GM19099 (cell line): ENCODE data around the gene RIBC1.

ENCODE experiments used
- POLR2A ChIP-seq: IDR thresholded peaks from 3 replicates; pipeline ENCODE4 v1.6.1; 2011; ENCODE audit warnings: low read depth; ENCODE audit not compliant: insufficient read length; ENCODE audit errors: extremely low read depth

Gene RIBC1

GRCh38 chrX:53422086-53422860, 400 bp upstream of the RIBC1 start, which contains the start of gene SMC1A:
TSS of gene SMC1A (minus strand) at chrX:53422654. CDS start at chrX:53422600, 54 bp downstream.
- peak; percentile 75 for TF ChIP-seq POLR2A

- no peak for TF ChIP-seq POLR2A
These were observed 7.1 kb downstream of the RIBC1 start for GRCh38 chrX:53429755-53430154.

- no peak for TF ChIP-seq POLR2A
These were observed 7.6 kb downstream of the RIBC1 start for GRCh38 chrX:53430231-53430630.

- TF ChIP-seq POLR2A: peak; percentile 71
These were observed 11.3 kb downstream of the RIBC1 start, which contains the start of gene HSD17B10 for GRCh38 chrX:53433651-53434639. TSS of gene HSD17B10 (minus strand) at chrX:53434370. CDS start at chrX:53434345, 25 bp downstream.

- no peak for TF ChIP-seq POLR2A
These were observed 13.3 kb downstream of the RIBC1 start for GRCh38 chrX:53435997-53436396.

- no peak for TF ChIP-seq POLR2A
These were observed 14.5 kb downstream of the RIBC1 start for GRCh38 chrX:53437206-53437605.

GRCh38 chrX:53438174-53438831, 15.6 kb downstream of the RIBC1 start:
- no peak for TF ChIP-seq POLR2A

- no peak for TF ChIP-seq POLR2A
These were observed 16.2 kb downstream of the RIBC1 start for GRCh38 chrX:53438832-53439230.

GRCh38 chrX:53440101-53440500, 17.4 kb downstream of the RIBC1 start:
- no peak for TF ChIP-seq POLR2A

- no peak for TF ChIP-seq POLR2A
These were observed 18.2 kb downstream of the RIBC1 start for GRCh38 chrX:53440621-53441517.

GRCh38 chrX:53441531-53442321, 19.1 kb downstream of the RIBC1 start:
- TF ChIP-seq POLR2A: peak; percentile 44

GRCh38 chrX:53442322-53442631, 19.6 kb downstream of the RIBC1 start:
- TF ChIP-seq POLR2A: no peak

GRCh38 chrX:53445977-53446376, 23.3 kb downstream of the RIBC1 start:
- no peak for TF ChIP-seq POLR2A
